T1000 (cell line): ENCODE results near the gene HNRNPL.
"Not testable (repeated sequence)": the region's sequence is repeated elsewhere in the genome, so short reads cannot be mapped to it uniquely, and the experiment has no call there.

Source experiments
- DNase-seq: peaks from one replicate; lab custom pipeline; 2025; ENCODE audit warnings: mixed read lengths; lab: John Stamatoyannopoulos, UW

Gene HNRNPL

DNA sequence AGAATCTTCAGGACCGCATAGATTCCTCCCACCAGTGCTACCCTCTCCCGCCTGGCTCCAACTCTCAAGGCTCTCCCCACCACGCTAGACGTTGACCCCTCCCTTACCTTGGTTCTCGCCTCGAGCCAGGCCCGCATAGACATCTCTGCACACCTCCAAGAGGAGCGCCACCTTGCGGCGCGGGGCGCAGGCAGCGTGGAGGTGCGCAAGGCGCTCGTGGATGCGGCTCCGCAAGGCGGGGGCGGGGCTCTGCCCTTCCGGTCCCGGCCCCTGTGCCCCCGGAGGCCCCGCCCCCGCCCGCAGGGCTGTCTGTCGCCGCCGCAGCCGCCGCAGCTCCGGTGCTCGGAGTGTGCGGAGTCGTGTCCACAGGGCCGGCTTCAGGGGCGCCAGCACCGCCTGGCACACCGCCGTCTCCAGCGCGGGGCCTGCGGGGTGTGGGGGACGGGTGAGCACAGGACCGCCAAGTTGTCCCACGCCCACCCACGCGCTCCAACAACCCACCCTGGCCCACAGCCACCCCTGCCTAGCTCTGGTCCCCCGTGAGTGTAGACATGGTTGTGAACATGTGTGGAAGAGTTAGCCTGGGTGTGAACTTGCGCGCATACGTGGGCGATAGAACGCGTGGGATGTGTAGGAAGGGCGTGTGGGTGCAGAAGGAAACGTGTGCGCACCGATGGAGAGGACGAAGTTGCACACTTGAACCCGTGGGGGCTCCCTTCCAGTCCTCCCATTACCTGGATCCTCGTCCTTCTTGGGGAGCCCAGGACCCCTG, 20.2 kb upstream of the HNRNPL start:
- no peak for DNase-seq

DNA sequence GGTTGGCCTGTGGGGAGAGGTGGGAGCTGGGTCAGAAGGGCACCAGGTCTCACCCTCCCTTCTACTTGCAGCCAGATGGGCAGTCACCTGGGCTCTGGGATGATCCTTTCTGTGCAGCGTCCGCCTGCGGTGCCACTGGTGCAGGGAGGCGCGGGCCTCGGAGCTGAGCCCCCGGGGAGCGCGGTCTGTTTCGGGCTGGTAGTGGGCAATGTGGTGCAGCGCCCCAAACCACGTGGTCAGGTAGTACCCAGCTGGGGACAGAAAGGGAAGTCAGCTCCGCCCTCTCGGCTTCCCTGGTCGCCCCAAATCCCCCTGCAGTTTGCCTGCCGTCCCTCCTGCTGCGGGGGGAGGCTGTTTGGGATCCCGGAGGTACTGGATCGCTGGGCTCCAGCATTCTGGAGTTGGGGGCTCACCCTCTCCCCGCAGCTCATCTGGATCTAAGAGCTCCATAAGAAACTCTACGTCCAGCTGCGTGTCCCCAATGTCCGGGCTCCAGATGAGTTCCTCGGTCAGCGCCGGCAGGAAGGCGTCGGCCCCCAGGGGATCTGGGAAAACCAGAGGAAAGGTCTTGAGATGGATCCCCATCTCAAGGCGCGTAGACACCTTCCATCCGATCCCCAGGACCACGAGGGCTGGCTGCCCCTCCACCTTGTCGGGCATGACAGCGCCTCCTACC, 19.5 kb upstream of the HNRNPL start:
- no peak for DNase-seq

DNA sequence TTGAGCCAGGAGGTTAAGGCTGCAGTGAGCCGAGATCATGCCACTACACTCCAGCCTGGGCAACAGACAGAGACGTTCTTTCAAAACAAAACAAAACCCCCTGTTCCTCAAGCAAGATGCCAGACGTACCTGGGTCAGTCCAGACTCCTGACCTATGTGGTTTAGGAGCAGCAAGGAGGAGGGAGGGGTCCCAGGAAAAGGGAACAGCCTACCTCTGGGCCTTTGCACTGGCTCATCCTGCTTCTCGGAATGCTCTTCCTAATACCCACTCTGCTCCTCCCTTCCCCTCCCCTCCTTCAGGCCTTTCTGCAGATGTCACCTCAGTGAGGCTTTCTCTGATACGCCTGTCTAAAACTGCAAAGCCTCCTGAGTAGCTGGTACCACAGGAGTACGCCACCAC, 18.8 kb upstream of the HNRNPL start:
- DNase-seq: no peak

DNA sequence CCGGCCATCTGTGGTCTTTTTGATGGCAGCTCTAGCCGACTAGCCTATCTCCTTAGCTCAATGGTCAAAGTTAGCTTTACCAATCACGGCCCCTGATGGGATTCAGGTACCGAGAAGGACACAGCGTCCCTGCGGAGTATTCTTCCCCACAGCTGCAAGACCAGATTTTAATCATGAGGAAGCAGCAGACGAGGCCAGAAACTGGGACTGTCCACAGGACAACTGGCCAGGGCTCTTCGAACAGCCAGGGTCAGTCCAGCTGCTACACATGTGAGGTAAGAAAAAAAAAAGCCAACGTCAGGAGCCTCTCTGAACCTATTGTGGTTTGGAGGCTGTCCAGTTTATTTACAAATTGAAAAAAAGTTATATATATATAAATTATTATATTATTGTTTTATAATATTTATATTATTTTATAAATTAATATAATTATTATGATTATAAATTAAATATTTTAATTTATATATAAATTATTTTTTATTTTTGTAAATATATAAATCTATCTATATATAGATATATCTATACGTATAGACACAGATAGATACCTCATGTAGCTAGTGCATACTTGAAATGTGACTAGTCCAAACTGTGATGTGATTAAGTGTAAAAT, 17.5 kb upstream of the HNRNPL start:
- DNase-seq: no peak

DNA sequence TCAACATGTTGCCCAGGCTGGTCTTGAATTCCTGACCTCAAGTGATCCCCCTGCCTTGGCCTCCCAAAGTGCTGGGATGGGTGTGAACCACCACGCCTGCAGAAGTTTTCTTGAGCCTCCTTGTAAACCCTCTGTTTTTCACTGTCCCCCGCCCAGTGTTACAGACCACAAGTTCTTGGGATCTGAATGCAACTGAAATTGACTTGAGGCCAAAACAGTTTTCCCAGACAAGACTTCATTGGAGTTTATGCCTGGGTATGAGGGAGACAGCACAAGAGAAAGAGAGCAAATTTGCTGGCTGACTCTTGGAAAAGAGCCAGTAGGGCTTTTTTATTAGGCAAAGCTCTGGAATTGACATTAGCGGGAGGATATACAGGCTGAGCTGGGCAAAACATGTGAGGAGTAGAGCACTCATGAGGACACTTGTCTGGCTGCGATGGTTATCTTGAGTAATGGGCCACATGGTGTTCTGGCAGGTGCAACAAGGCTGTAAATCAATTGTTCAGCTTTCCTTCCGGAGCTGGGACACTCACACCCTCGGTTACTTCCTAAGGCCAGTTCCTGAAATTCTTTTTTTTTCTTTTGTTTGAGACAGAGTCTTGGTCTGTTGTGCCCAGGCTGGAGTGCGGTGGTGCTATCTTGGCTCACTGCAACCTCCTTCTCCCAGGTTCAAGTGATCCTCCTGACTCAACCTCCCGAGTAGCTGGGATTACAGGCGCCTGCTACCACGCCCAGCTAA, 12.7 kb upstream of the HNRNPL start:
- no peak for DNase-seq

DNA sequence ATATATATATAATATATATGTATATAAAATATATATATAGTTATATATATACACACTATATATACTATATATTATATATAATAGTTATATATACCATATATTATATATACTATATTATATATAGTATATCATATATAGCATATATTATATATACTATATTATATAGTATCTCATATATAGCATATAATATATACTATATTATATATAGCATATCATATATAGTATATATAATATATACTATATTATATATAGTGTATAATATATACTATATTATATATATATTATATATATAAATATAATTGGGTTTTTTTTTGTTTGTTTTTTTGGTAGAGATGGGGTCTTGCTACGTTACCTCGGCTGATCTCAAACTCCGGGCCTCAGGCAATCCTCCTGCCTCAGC, 11.6 kb upstream of the HNRNPL start:
- no peak for DNase-seq

DNA sequence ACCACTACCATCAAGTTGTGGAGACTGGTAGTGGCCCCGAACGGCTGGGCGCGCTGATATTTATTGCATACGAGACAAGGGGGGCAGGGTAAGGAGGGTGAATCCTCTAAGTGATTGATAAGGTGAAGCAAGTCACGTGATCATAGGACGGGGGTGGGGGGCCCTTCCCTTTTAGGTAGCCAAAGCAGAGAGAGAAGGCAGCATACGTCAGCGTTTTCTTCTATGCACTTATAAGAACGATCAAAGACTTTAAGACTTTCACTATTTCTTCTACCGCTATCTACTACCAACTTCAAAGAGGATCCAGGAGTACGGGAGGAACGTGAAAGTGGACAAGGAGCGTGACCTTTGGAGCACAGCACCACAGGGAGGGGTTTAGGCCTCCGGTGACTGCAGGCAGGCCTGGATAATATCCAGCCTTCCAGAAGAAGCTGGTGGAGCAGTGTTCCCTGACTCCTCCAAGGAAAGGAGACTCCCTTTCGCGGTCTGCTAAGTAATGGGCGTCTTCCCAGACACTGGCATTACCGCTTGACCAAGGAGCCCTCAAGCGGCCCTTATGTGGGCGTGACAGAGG, 9.9 kb upstream of the HNRNPL start:
- not testable (repeated sequence) for DNase-seq

DNA sequence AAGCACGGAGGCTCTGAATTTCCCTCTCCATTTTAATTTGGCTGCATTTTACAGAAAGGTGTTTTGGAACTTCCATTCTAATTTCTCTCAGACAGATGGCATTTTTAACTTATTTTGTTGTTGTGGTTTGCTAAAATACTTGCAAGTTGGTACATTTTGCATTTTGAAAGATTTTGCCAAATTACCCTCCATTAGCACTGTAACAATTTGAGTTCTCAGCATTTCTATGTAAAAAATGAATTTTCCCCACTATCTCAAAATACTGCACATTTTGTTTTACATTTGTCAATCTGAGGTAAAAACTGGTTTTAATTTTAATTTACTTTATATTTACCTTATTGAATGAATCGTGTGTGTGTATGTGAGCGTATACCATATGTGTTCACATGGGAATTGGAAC, 7.0 kb upstream of the HNRNPL start:
- no peak for DNase-seq

DNA sequence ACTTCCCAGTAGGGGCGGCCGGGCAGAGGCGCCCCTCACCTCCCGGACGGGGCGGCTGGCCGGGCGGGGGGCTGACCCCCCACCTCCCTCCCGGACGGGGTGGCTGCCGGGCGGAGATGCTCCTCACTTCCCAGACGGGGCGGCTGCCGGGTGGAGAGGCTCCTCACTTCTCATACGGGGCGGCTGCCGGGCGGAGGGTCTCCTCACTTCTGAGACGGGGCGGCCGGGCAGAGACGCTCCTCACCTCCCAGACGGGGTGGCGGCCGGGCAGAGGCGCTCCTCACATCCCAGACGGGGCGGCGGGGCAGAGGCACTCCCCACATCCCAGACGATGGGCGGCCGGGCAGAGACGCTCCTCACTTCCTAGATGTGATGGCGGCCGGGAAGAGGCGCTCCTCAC, 6.0 kb upstream of the HNRNPL start:
- not testable (repeated sequence) for DNase-seq

DNA sequence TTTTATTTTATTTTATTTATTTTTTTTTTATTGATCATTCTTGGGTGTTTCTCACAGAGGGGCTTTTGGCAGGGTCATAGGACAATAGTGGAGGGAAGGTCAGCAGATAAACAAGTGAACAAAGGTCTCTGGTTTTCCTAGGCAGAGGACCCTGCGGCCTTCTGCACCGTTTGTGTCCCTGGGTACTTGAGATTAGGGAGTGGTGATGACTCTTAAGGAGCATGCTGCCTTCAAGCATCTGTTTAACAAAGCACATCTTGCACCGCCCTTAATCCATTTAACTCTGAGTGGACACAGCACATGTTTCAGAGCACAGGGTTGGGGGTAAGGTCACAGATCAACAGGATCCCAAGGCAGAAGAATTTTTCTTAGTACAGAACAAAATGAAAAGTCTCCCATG, 5.2 kb upstream of the HNRNPL start:
- not testable (repeated sequence) for DNase-seq

DNA sequence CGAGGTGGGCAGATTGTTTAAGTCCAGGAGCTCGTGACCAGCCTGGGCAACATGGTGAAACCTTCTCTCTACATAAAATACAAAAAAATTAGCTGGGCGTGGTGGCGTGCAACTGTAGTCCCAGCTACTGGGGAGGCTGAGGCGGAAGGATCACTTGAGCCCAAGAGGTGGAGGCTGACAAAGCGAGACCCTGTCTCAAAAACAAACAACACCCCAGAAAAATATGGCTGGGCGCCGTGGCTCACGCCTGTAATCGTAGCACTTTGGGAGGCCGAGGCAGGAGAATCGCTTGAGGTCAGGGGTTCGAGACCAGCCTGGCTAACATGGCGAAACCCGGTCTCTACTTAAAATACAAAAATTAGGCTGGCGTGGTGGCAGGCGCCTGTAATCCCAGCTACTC, 3.4 kb upstream of the HNRNPL start:
- no peak for DNase-seq

DNA sequence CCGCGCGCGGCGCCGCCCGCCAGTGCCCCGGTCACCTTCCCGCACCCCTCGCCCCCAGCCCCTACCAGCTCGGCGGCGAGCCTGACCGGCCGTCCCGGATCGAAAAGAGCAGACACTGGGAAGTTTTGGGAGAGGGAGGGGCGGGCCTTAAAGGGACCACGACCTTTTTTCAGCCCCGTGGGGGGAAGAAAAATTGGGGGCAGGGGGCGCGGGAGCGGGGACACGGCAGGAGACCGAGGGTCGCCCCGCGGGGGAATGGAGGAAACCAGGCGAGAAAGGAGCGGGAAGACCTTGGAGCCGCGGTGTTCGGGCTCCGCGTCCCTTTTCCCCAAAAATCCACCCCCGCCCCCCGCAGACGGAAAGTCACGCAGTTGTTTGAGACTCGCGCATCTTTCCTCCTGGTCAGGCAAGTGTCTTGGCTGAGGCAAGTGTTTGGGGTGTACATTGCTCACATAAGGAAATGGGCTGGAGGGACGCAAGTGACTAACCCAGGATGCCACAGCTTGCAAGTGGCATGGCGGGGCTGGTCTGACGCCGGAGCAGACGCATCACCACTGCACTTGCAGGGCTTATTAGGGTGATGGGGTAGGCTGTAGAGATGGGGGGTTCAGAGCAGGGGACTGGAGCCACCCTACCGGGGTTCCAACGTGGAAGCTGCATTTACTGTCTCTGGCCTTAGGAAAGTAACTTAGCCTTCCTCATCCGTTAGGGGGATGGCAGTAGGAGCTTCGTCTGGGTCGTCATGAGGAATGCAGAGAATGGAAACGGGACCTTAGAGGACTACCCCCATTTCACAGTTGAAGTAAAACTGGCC, 2.7 kb upstream of the HNRNPL start:
- DNase-seq: peak; percentile 71

DNA sequence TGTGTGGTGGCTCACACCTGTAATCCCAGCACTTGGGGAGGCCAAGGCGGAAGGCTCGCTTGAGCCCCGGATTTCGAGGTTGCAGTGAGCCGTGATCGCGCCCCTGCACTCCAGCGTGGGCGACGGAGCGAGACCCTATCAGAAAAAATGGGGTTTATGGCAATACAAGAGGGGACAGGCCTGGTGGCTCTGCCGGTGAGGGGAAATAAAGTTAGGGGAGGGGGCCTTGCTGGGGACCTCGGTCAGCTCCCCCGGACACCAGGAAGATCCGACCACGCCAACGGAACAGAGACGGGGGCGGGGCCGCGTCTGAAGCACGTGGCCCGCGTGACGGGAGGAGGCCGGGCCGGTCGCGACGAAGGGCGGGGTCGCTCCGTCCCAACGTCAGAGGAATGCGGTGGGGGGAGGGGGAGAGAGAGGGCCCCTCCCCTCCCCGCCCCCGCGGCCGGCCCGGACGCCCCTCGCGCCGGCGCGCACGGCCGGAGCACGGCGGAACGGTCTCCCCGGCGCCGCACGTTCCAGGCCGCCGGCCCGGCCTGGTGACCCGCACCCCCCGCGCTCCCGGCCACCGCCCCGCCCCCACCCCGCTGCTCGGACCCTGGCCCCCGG, 1.9 kb upstream of the HNRNPL start:
- DNase-seq: peak; percentile 78

DNA sequence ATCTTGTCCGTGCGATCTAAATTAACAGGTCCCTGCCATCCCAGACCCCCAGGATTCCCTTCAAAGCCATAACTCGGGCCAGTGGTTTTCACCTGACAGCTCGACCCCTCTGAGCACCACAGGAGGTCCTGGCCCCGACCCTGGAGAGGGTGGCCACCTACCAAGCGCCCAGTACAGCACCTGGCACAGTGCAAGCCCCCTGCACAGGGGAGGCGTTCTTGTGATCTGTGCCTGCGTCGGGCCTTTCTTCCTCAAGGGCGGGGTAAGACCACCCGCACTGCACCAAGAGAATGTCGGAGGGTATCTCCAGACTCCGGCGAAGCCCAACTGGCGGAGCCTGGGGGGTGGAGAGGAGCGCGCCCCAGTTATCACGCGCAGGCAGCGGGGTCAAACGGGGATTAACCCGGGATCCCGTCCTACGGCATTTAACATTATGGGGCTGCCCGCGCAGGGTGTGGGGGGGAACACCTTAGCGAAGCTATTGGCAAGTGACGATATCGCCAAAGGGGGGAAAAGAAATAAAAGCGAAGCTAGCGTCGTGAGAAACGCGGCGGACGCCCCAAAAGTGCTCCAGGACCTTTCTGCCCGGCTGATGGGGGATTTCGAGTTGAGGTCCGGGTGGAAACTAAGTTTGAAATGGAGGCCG, 1.3 kb upstream of the HNRNPL start:
- DNase-seq: no peak

DNA sequence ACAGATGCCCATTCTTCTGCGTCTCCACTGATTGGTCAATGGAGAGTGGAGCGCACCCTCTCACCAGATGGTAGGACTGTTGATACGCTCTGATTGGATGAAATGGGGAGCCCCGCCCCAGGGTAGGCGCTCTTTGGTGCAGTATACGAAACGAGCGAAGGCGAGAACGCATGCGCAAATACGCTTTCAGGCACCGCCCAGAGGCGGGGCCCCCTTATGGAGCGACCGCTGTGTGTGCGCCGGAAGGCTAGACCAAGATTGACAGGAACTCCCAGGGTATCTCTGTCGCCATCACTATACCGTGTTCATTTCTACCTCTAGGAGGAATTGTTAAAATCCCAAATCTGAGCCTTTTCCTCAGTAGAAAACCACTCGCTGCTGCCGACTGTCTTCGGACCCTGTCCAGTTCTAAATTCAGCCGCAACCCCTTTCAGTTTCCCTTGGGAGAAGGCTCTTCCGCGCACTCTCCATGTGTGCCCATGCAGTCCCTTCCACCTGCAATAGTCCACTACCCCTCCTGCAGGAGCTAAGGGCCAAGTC, 720 bp upstream of the HNRNPL start:
- DNase-seq: no peak

DNA sequence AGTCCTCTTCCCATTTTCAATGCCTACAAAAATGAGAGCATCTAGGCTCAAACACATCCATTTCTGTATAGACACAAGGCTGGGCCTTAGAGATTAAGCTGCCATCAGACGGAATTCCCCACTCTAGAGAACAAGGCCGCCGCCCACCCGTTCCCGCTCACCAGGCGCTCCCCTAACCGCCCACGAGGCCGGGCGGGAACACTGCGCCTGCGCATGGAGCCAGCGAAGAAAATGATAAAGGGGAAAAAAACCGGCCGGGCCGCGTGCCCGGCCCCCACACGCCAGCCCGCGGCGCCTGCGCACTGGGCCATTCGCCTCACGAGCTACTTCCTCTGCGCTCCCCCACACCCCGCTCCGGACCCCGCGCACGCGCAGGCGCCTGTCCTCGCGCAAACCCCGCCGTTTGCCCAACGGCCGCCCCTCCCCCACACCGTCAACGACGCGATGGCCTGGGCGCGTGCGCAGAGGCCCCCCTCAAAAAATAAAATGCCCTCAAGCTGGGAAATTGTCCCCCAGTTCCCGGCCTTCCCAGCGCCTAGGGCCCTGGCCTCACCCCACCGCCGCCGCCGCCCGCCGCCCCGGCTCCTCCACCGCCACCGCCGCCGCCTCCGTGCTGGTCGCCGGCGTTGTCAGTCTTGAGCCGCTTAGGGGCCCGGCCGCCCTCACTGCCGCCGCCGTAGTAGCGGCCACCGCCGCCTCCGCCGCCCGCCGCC, 483 bp downstream of the HNRNPL start:
- DNase-seq: peak; percentile 94

DNA sequence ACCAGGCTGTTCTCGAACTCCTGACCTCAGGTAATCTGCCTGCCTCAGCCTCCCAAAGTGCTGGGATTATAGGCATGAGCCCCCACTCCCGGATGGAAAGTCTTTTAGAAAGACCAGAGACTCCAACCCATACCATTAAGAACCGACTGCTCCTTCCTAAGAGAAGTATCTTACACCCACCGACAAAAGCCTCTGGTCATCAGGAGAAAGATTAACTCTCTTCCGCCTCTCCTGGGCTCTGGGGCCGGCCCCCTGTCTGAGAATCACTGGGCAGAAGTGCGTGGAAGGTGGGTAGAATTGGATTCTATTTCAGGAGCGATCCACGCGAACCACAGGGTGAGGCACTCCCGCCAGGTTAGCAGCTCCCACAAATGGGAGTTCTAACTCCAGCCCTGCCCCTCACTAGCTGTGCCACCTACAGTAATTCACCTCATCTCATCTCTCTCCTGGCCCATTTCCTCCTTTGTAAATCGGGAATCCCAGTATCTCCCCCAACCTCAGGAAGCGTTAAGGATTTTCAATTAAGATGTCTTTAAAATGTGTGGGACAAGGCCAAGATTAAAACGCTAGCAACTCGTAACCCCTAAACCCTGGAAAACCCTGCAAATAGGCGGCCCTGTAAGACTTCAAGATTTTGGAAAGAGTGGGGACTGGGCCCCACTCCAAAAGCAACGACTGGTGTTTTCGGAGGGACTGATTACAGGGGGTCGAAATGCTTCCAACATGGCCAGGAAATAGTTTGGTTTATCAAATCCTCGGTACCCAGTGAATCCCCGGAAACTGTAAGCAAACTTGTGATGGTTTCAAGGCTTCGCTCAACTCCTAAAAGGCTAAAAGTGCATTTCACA, 1.3 kb downstream of the HNRNPL start:
- DNase-seq: no peak

DNA sequence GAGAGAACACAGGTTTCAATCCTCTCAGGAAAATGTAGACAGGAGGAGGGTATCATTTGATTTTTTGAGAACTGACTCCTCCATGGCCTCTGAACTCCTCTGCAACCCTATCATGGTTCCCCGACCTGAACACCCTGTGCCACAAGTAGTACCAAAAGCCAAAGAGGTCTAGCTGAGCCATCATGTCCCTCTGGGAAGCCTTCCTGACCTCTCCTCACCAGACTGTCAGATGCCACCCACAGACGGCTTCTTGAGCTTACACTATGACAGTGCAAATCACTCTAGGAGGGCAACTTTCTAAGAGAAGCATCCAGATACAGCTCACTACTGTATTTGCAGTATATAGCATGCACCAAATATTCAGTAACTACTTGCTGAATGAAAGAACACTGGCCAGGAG, 3.7 kb downstream of the HNRNPL start:
- DNase-seq: no peak
